IPS-NIHi7 (cell line): ENCODE measurements around the gene MED22.
"Not testable (repeated sequence)": the region's sequence is repeated elsewhere in the genome, so short reads cannot be mapped to it uniquely, and the experiment has no call there.

Experiments used
- DNase-seq: peaks from one replicate; pipeline ENCODE4 v3.0.0; 2012; ENCODE audit warnings: mixed read lengths; ENCODE audit errors: extremely low spot score

MED22 gene

GRCh38 chr9:133334888-133335287, 13.0 kb downstream of the MED22 start:
- not testable (repeated sequence) for DNase-seq

GRCh38 chr9:133334161-133334560, 13.8 kb downstream of the MED22 start:
- peak; percentile 29 for DNase-seq

- no peak for DNase-seq
Observed at GRCh38 chr9:133333566-133333965, 14.4 kb downstream of the MED22 start.

GRCh38 chr9:133333011-133333410, 14.9 kb downstream of the MED22 start:
- no peak for DNase-seq

GRCh38 chr9:133332381-133332730, 15.6 kb downstream of the MED22 start:
- no peak for DNase-seq

GRCh38 chr9:133331641-133332380, 16.1 kb downstream of the MED22 start:
- no peak for DNase-seq

GRCh38 chr9:133331221-133331620, 16.7 kb downstream of the MED22 start:
- no peak for DNase-seq

- DNase-seq: not testable (repeated sequence)
Observed at GRCh38 chr9:133329306-133330156, 18.4 kb downstream of the MED22 start.

- no peak for DNase-seq
Observed at GRCh38 chr9:133327834-133328484, 20.0 kb downstream of the MED22 start.

GRCh38 chr9:133327021-133327420, 20.9 kb downstream of the MED22 start:
- DNase-seq: not testable (repeated sequence)

- DNase-seq: no peak
Observed at GRCh38 chr9:133323991-133324703, 23.8 kb downstream of the MED22 start.

GRCh38 chr9:133323211-133323610, 24.7 kb downstream of the MED22 start:
- DNase-seq: no peak

- no peak for DNase-seq
Observed at GRCh38 chr9:133322701-133323100, 25.2 kb downstream of the MED22 start.

- no peak for DNase-seq
Observed at GRCh38 chr9:133321411-133321935, 26.5 kb downstream of the MED22 start.

- DNase-seq: peak; percentile 39
Observed at GRCh38 chr9:133320421-133320881, 27.5 kb downstream of the MED22 start.

- DNase-seq: not testable (repeated sequence)
Observed at GRCh38 chr9:133317551-133317950, 30.4 kb downstream of the MED22 start.

GRCh38 chr9:133315997-133316396, 31.9 kb downstream of the MED22 start:
- DNase-seq: no peak

- DNase-seq: no peak
Observed at GRCh38 chr9:133309608-133310007, 38.3 kb downstream of the MED22 start.

- no peak for DNase-seq
Observed at GRCh38 chr9:133307301-133307700, 40.6 kb downstream of the MED22 start.

- no peak for DNase-seq
Observed at GRCh38 chr9:133306242-133307204, 41.4 kb downstream of the MED22 start.
